Activated CD4-positive, alpha-beta T cell treated with anti-CD3 and anti-CD28 coated beads, Interleukin-2, amount 50 U/mL, for 16 hours (primary cell): Measurements from ENCODE around the gene NOX5.

Source experiments
- DNase-seq: peaks from one replicate; pipeline ENCODE4 v3.0.0-alpha.2; 2020

The NOX5 gene

DNA sequence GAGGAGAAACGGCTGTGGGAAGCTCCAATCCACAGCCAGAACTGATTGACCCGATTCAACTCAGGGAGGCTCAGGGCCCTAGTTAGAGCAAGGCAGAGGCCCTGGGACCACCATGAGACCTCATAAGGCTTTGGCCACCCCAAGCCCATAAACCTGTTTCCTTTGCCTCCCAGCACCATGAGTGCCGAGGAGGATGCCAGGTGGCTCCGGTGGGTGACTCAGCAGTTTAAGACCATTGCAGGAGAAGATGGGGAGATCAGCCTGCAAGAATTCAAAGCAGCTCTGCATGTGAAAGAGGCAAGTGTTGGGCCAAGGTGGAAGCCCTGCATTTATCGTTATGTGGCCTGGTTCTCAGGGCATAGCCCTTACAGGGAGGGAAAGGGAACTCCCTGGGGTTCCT is 11.9 kb downstream of the NOX5 start:
- no peak for DNase-seq

- no peak for DNase-seq
Observed at GRCh38 chr15:69027976-69028518, 13.6 kb downstream of the NOX5 start.

DNA sequence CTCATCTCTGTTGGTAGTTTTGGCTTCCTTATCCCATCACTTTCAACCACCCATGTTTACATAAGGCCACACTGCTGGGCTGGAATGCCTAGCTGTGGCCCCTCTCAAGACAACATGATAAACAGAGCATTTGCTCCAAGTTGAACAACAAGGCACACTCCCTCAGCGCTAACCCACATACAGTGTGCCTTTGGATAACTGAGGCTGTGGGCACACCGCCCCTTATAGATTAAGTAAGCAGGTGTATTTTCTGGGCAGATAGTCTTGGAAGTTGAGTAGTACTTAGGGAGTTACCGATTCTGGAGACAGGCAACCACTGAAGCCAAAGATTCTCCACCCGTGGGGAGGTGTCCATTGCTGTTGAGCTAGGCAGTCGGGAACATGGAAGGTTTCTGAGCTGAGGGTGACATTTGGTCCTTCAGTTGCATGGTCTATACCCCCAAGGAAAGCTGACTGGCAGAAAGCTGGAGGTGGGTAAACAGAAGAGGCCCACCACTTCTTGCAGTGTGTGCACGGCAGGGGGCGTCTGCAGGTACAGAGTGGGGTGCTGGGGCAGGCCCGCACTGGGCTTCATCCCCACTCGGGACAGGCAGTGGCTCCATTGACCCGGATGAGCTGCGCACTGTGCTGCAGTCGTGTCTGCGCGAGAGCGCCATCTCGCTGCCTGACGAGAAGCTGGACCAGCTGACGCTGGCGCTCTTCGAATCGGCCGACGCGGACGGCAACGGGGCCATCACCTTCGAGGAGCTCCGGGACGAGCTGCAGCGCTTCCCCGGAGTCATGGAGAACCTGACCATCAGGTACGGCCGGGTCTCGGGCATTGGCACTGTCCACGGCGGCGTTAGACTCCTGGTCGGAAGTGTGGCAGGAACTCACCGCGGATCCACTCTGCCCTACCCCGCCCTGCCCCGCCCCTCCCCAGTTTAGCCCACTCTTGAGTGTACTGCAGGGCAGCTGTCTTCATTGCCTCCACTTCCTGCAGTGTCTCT is 16.8 kb downstream of the NOX5 start:
- DNase-seq, result peak; percentile 41

- no peak for DNase-seq
Observed at GRCh38 chr15:69032031-69032430, 17.5 kb downstream of the NOX5 start.

- DNase-seq, result no peak
Observed at GRCh38 chr15:69032703-69033373, 18.3 kb downstream of the NOX5 start.

GRCh38 chr15:69034352-69034751 is 19.9 kb downstream of the NOX5 start:
- DNase-seq, result peak; percentile 74

GRCh38 chr15:69035205-69035917 is 20.9 kb downstream of the NOX5 start:
- no peak for DNase-seq

GRCh38 chr15:69035918-69036258 is 21.4 kb downstream of the NOX5 start:
- no peak for DNase-seq

DNA sequence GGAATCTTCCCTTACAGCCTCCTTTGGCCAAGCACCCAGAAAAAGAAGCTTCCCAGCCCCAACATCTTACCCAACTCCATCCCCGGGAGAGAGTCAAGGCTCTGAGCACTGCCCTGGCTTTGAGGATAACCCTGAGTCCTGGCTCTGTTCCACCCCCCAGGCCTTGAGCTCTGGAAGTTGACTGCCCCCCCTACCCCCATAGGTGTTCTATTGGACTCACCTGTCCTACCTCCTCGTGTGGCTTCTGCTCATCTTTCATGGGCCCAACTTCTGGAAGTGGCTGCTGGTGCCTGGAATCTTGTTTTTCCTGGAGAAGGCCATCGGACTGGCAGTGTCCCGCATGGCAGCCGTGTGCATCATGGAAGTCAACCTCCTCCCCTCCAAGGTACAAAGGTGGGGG is 22.3 kb downstream of the NOX5 start:
- DNase-seq, result no peak

DNA sequence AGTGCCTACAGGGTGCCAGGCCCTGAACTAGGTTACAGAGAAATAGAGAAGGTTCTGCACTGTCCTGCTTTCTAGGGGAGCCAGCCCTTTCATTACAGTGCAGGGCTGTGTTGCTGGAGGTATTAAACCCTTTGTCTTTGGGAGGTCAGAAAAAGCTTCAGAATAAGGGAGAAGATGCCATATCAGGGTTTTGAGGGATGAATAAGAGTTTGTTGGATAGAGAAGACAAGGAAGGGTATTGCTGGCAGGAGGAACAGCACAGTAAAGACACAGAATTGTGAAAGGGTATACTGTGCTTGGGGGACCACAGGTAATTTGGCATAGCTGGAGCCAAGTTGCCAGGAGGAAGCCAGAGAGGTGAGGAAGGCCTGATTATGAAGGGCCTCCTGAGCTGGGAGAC is 23.0 kb downstream of the NOX5 start:
- DNase-seq, result no peak

GRCh38 chr15:69037977-69038376 is 23.5 kb downstream of the NOX5 start:
- DNase-seq, result no peak

GRCh38 chr15:69038508-69038907 is 24.0 kb downstream of the NOX5 start:
- DNase-seq, result no peak

DNA sequence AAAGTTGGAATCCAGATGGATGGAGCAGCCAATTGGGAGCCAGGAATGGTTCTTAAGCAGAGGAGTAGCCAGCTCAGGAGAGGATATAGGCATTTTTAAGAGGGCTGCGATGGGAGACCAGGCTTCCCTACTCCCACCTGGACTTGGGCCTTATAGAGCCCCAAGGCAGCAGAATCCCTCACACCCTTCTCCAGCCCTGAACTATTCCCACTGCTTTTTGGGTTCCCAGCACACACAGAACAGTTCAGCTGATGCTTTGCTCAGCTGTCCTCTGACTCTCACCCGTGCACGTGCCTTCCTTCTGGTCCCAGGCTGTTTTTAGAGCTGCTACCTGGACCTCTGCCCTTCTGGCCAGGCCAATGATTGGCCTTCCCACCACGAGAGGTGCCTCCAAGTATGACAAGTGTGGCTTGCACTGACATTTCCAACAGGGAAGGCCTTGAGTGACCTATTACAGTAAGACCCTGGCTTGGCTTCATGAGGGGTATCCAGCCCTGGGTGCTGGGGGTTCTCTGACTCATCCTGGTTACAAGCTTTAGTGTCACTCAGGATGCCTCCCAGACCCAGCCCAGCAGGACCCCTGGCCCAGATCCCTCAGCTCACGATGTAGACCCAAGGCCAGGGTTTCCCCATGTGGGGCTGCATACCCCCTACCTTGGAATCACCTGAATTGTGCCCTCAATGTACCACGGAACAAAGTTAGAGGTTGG is 25.2 kb downstream of the NOX5 start:
- no peak for DNase-seq

DNA sequence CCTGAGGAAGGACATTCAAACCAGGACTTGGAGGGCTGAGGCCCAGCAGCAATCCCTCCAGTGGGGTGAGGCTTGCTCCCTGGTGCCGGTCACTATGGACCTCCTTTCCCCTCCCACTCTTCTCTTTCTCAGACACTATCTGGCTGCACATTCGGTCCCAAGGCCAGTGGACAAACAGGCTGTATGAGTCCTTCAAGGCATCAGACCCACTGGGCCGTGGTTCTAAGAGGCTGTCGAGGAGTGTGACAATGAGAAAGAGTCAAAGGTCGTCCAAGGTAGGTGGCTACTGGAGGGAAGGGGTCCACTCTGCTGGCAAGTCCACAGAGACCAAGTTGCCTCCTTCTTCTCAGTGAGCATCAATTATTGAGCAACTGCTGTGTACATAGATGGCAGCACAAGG is 28.0 kb downstream of the NOX5 start:
- no peak for DNase-seq

GRCh38 chr15:69045802-69046201 is 31.3 kb downstream of the NOX5 start:
- DNase-seq, result no peak

- DNase-seq, result no peak
Observed at GRCh38 chr15:69046781-69047180, 32.3 kb downstream of the NOX5 start.

- DNase-seq, result no peak
Observed at GRCh38 chr15:69049976-69050375, 35.5 kb downstream of the NOX5 start.

GRCh38 chr15:69055251-69055650 is 40.8 kb downstream of the NOX5 start:
- DNase-seq, result no peak

DNA sequence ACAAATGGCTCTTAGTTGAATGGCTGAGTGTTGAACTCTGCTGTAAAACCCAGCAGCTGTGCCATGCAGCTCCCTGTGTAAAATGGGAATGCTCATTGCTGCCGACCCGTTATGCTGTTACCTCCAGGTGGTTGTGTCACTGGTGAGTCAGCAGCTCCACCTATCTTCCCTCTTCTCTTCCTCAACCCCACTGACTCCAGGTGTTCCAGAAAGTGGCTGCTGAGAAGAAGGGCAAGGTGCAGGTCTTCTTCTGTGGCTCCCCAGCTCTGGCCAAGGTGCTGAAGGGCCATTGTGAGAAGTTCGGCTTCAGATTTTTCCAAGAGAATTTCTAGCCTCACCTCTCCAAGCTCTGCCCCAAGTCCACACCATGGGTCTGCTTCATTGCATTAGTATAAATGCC is 41.9 kb downstream of the NOX5 start:
- DNase-seq, result no peak

DNA sequence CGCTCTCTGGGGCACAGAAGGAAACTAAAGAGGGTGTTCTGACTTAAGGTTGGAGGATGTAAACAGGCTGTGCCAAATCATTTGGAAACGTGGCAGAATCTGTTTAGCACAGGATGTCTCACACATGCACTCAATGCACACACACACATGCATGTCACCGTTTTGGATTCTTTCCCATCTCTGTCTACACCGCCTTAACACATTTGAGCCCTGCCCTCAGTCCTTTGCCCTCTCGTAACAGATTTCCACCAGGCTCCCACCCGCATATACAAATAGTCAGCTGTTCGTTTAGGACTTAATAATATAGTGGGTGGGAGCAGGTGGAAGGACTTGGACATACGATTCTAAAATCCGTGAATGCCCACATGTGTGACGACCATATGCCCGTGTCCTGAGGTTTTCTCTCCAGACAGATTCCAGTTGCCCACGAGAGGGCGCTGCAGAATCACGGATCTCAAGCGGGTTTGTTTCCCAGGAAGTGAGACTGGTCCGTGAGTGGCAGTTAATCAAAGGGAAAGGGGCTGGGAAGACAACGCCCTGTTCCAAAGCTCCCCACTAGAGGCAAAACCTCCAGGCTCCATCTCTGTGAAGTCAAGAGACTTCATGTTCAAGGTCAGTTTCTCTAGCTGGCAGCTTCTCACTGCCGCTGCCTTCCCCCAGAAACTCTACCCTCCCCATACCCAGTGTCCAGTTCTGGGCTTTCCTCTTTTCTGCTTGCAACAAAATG is 44.5 kb downstream of the NOX5 start:
- DNase-seq, result peak; percentile 75

- no peak for DNase-seq
Observed at GRCh38 chr15:69059557-69059943, 45.1 kb downstream of the NOX5 start.

GRCh38 chr15:69060041-69060481 is 45.6 kb downstream of the NOX5 start:
- no peak for DNase-seq
